B cell (primary cell): ENCODE results near the gene MAT1A. TPM values are rescaled to one million over a fixed set of nuclear protein-coding genes. Genes with fewer than 3 reads are reported as not detected.

Experiments used
- ATAC-seq: fragments of 200-7000 bp; cut with Tn5 transposase; one replicate; pipeline ENCODE4 v1.10.0; 2021; ENCODE audit warnings: low read depth, mild to moderate bottlenecking, moderate number of reproducible peaks, moderate library complexity
- CTCF ChIA-PET: fragments of 350-600 bp; sonication (Branson Sonifier 250); formaldehyde crosslinking; loops from one replicate; lab custom pipeline; 2021; ENCODE audit warnings: antibody characterized with exemption, inconsistent platforms; lab: Charles Lee
- POLR2A ChIA-PET: fragments of 350-600 bp; sonication (Branson Sonifier 250); formaldehyde crosslinking; loops from one replicate; lab custom pipeline; 2021; ENCODE audit warnings: antibody characterized with exemption; lab: Charles Lee
- DNase-seq: peaks from one replicate; pipeline ENCODE4 v3.0.0; 2013
- H2AFZ ChIP-seq: 2 replicates; pipeline ENCODE4 v1.6.1; 2012; ENCODE audit warnings: mild to moderate bottlenecking, low read depth, low read length; ENCODE audit not compliant: insufficient read depth, poor library complexity, severe bottlenecking
- H3K27ac ChIP-seq, 2 donors: 1 replicate in 1 of 2; 2 replicates in 1 of 2; pipeline ENCODE4 v1.5.1; 2012 to 2013; ENCODE audit warnings: low read length in 2 of 2, mild to moderate bottlenecking in 2 of 2, moderate library complexity in 1 of 2
- H3K27me3 ChIP-seq, 4 experiments: fragments of 200-600 bp in 1 of 4; sonication (generic) in 1 of 4; replicated peaks in 1 of 4; 1 replicate in 2 of 4; 2 replicates in 2 of 4; pipeline versions ENCODE4 v1.6.1 to v1.7.0; 2013 to 2016; ENCODE audit warnings: low read length in 3 of 4, mild to moderate bottlenecking in 2 of 4, mixed read lengths in 1 of 4, moderate library complexity in 1 of 4; ENCODE audit not compliant: insufficient read depth in 4 of 4, control insufficient read depth in 3 of 4; ENCODE audit errors: control extremely low read depth in 1 of 4
- H3K36me3 ChIP-seq, 2 experiments: replicated peaks in 1 of 2; 1 replicate in 1 of 2; 2 replicates in 1 of 2; pipeline versions ENCODE4 v1.6.1 to v1.7.1; 2013; ENCODE audit warnings: low read length in 1 of 2; ENCODE audit not compliant: insufficient read depth in 2 of 2, control insufficient read depth in 1 of 2; ENCODE audit errors: control extremely low read depth in 1 of 2, extremely low read depth in 1 of 2
- H3K4me1 ChIP-seq, 2 donors: fragments of 200-600 bp in 1 of 2; sonication (generic) in 1 of 2; 1 replicate in 1 of 2; 2 replicates in 1 of 2; pipeline versions ENCODE4 v1.5.1 to v1.6.1; 2013 to 2017; ENCODE audit warnings: low read length in 2 of 2; ENCODE audit not compliant: control insufficient read depth in 2 of 2, insufficient read depth in 2 of 2
- H3K4me2 ChIP-seq: replicated peaks from 2 replicates; pipeline ENCODE3; 2012; ENCODE audit warnings: mild to moderate bottlenecking, low read depth, low read length; ENCODE audit not compliant: poor library complexity, severe bottlenecking
- H3K4me3 ChIP-seq, 5 experiments: fragments of 200-600 bp in 1 of 5; sonication (generic) in 1 of 5; 1 replicate in 3 of 5; 2 replicates in 2 of 5; pipeline versions ENCODE4 v1.5.1 to v1.7.0; 2011 to 2016; ENCODE audit warnings: low read length in 4 of 5, mild to moderate bottlenecking in 4 of 5, low read depth in 2 of 5, control low read depth in 1 of 5, moderate library complexity in 1 of 5; ENCODE audit not compliant: insufficient read depth in 1 of 5; ENCODE audit errors: control extremely low read depth in 1 of 5, extremely low read depth in 1 of 5
- H3K79me2 ChIP-seq: fragments of 200-600 bp; sonication (generic); one replicate; pipeline ENCODE4 v1.6.0; 2016; ENCODE audit warnings: low read length; ENCODE audit not compliant: control insufficient read depth, insufficient read depth
- H3K9ac ChIP-seq: fragments of 200-600 bp; sonication (generic); 2 replicates; pipeline ENCODE4 v1.6.1; 2017; ENCODE audit warnings: mild to moderate bottlenecking, low read length, moderate library complexity
- H3K9me3 ChIP-seq, 3 donors: one replicate each; pipeline versions ENCODE4 v1.6.1 to v1.7.1; 2013; ENCODE audit warnings: low read length in 2 of 3; ENCODE audit not compliant: control insufficient read depth in 2 of 3, insufficient read depth in 1 of 3; ENCODE audit errors: control extremely low read depth in 1 of 3
- H4K20me1 ChIP-seq: 2 replicates; pipeline ENCODE4 v1.6.0; 2012; ENCODE audit warnings: mild to moderate bottlenecking, low read length; ENCODE audit not compliant: insufficient read depth, control insufficient read depth, poor library complexity, severe bottlenecking
- H3K27ac Mint-ChIP-seq: one replicate; pipeline ENCODE4 v1.8.0; 2021; ENCODE audit warnings: mixed read lengths
- H3K27me3 Mint-ChIP-seq: one replicate; pipeline ENCODE4 v1.8.0; 2021; ENCODE audit warnings: mixed read lengths
- H3K4me1 Mint-ChIP-seq: one replicate; pipeline ENCODE4 v1.8.0; 2021; ENCODE audit warnings: mixed read lengths
- H3K4me3 Mint-ChIP-seq: one replicate; pipeline ENCODE4 v1.8.0; 2021; ENCODE audit warnings: mixed read lengths
- H3K9me3 Mint-ChIP-seq: one replicate; pipeline ENCODE4 v1.8.0; 2022; ENCODE audit warnings: mixed read lengths; ENCODE audit not compliant: insufficient read depth
- EZH2 ChIP-seq: IDR thresholded peaks from 2 replicates; pipeline ENCODE4 v1.6.1; 2012; ENCODE audit warnings: borderline replicate concordance, low read depth, mild to moderate bottlenecking, moderate library complexity, low read length; ENCODE audit not compliant: insufficient read depth, poor library complexity, severe bottlenecking
- WGBS: methylation state at CpG from one replicate; pipeline ENCODE4 v1.1.5; 2013; ENCODE audit warnings: missing lambda C conversion rate; ENCODE audit not compliant: insufficient coverage; 5-methylcytosine and 5-hydroxymethylcytosine counted together
- intact Hi-C: fragments of 100-400 bp; cut with micrococcal nuclease; formaldehyde crosslinking; loops from one replicate; pipeline ENCODE4 v1.10.0; 2022
- polyA plus RNA-seq: library from polyadenylated mRNA; depleted of rRNA; stranded (reverse); fragments of >200 nt; gene quantifications from 2 replicates; pipeline ENCODE4 v1.2.3, GENCODE V29; 2012
- total RNA-seq, 2 donors: library from RNA; stranded (reverse); fragments of 120-200 nt in 1 of 2; gene quantifications; 1 replicate in 1 of 2; 2 replicates in 1 of 2; pipeline versions ENCODE4 v1.2.3 to v1.2.4, GENCODE V29; 2013 to 2022
- TF ChIP-seq, protein P1 (sequence below): fragments of 200-600 bp; IDR thresholded peaks from one replicate; pipeline ENCODE4 v1.8.0; 2022; ENCODE audit warnings: antibody characterized with exemption, mild to moderate bottlenecking

Gene MAT1A
- total and polyA plus RNA-seq, 2 donors (not counting 1 experiment from before 2014, with no cell fraction given), result not detected

DNA sequence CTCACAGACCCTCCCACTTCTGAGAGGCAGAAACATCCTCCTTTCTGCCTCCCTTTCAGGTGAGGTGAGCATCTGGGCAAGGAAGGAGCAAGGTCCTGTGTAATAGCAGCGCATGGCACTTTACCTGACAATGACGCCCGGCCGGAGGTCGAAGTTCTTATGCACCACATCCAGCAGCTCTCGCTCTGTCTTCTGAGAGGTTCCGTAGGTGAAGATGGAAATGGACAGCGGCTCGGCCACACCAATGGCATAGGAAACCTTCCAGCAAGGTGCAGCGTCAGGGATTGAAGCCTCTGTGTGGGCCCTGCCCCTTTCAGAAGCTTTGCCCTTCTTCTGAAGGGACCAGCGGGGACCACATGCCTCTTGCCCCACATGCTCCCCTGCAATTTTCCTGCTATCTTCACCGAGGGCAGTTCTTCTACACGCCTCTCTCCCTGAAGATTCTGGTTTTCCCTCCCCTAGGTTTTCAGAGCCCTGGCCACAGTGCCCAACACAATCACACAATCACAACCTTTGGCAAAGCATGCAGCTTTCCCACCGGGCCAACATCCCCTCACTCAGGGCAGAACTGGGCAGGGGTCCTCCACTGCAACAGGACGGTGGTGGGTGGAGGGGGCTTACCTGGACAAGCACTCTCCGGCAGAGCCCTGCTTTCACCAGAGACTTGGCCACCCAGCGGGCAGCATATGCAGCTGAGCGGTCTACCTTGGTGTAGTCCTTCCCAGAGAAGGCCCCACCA is 14.9 kb downstream of the MAT1A start:
- Histone ChIP-seq H3K9ac (no peak overlapping the region), H3K9me3 (no peaks in the 10 kb centered on the region), H3K4me3 (no peak overlapping the region), H3K36me3 (no peaks in the 10 kb centered on the region), H2AFZ (no peak overlapping the region), H3K79me2 (no peaks in the 10 kb centered on the region), H3K27me3 (peaks cover 0 to 6% (median 0%) of the 10 kb centered on the region in 4 experiments), H3K4me1 (no peaks in the 10 kb centered on the region), H4K20me1 (no peaks in the 10 kb centered on the region), H3K4me2 (no peak overlapping the region), H3K27ac (no peak overlapping the region)
- WGBS, result 83% methylated on average over 13 of the region's 18 CpGs
- POLR2A ChIA-PET, result no interaction called here
- DNase-seq (no peak), ATAC-seq (no peak)
- no peak overlapping the region for H3K4me3 Mint-ChIP-seq
- TF ChIP-seq, protein P1, sequence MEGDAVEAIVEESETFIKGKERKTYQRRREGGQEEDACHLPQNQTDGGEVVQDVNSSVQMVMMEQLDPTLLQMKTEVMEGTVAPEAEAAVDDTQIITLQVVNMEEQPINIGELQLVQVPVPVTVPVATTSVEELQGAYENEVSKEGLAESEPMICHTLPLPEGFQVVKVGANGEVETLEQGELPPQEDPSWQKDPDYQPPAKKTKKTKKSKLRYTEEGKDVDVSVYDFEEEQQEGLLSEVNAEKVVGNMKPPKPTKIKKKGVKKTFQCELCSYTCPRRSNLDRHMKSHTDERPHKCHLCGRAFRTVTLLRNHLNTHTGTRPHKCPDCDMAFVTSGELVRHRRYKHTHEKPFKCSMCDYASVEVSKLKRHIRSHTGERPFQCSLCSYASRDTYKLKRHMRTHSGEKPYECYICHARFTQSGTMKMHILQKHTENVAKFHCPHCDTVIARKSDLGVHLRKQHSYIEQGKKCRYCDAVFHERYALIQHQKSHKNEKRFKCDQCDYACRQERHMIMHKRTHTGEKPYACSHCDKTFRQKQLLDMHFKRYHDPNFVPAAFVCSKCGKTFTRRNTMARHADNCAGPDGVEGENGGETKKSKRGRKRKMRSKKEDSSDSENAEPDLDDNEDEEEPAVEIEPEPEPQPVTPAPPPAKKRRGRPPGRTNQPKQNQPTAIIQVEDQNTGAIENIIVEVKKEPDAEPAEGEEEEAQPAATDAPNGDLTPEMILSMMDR, result no peak
- no peak for TF ChIP-seq EZH2
- H3K9me3 Mint-ChIP-seq, result no peaks in the 10 kb centered on the region
- intact Hi-C loops, result no loop called here
- CTCF ChIA-PET, result no interaction called here
- no peaks in the 10 kb centered on the region for H3K4me1 Mint-ChIP-seq
- no peak overlapping the region for H3K27ac Mint-ChIP-seq
- H3K27me3 Mint-ChIP-seq, result peaks cover 10% of the 10 kb centered on the region

DNA sequence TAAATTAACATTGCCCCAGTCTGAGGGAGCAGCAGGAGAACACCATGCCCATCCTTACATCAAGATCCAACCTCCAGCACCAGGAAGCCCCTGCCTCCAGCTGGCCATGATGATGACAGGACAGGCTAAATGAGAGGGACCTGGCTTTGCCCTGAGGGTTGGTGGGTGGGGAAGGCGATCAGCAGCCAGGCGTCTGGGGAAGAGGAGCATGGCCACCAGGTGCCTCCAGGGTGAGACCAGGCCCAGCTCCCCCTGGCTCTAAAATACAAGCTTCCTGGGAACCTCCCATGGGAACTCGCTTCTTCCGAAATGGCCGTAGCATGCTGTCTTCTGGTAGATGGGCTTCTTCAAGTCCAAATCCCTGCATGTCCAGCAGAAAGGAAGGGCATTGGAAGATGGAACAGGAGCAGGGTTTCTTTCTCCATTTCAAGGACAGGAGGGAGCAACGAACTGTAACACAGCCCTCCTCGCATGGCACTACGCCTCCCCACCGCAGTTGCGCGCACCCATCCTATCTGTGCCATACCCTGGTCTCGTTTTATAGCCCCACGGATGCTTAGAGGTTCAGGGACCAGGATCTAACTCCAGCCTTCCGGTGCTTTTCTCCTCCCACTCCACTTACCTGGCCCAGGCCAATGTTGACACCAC is 15.8 kb downstream of the MAT1A start:
- no peak overlapping the region for H2AFZ ChIP-seq

More for the DNA sequence above, 15.8 kb downstream of the MAT1A start:
- Histone ChIP-seq H3K27me3 (peaks cover 0 to 6% (median 0%) of the 10 kb centered on the region in 4 experiments), H3K4me2 (no peak overlapping the region), H3K4me3 (no peak overlapping the region), H4K20me1 (no peaks in the 10 kb centered on the region), H3K9ac (no peak overlapping the region), H3K36me3 (no peaks in the 10 kb centered on the region), H3K4me1 (no peaks in the 10 kb centered on the region), H3K79me2 (no peaks in the 10 kb centered on the region), H3K27ac (no peak overlapping the region), H3K9me3 (no peaks in the 10 kb centered on the region)
- no peak overlapping the region for H3K4me3 Mint-ChIP-seq
- intact Hi-C loops, result no loop called here
- CTCF ChIA-PET, result no interaction called here
- ATAC-seq (no peak), DNase-seq (no peak)
- no peak for TF ChIP-seq EZH2
- TF ChIP-seq, protein P1, result no peak
- peaks cover 10% of the 10 kb centered on the region for H3K27me3 Mint-ChIP-seq
- no peaks in the 10 kb centered on the region for H3K9me3 Mint-ChIP-seq
- H3K4me1 Mint-ChIP-seq, result no peaks in the 10 kb centered on the region
- WGBS, result 88% methylated on average over 12 of the region's 14 CpGs
- POLR2A ChIA-PET, result no interaction called here
- H3K27ac Mint-ChIP-seq, result no peak overlapping the region
